ENCODE measurements around the gene CMIP. TPM values are rescaled to one million over a fixed set of nuclear protein-coding genes. Genes with fewer than 3 reads are reported as not detected.

CMIP gene
- total and polyA plus RNA-seq, 10 of the 15 experiments (the other 5 are each of a cell fraction or from before 2014, with no cell fraction given): 1.2 to 43.2 (median 4.4) TPM

- TF ChIP-seq ATF2 (IDR thresholded peaks at IDR 0.05; ENCODE audit: low read length) (no peak), ZSCAN29 (IDR thresholded peaks at IDR 0.05) (no peak), NR2F1 (conservative IDR thresholded peaks at IDR 0.05) (no peak), KAT2A (conservative IDR thresholded peaks at IDR 0.05; ENCODE audit: control insufficient read depth, low read depth, low read length) (no peak), TARDBP (IDR thresholded peaks at IDR 0.05; ENCODE audit: borderline replicate concordance) (no peak), SKIL (IDR thresholded peaks at IDR 0.05; ENCODE audit: low read depth, poor library complexity, severe bottlenecking) (no peak), POLR2AphosphoS5 (IDR thresholded peaks at IDR 0.05; ENCODE audit: low read length) (no peak), KLF5 (IDR thresholded peaks at IDR 0.05; ENCODE audit: partially characterized antibody) (no peak), IRF3 (IDR thresholded peaks at IDR 0.05) (no peak), HCFC1 (IDR thresholded peaks at IDR 0.05; ENCODE audit: low read length) (no peak), BCL3 (IDR thresholded peaks at IDR 0.05; ENCODE audit: borderline replicate concordance, insufficient read depth, low read depth, low read length, poor library complexity, severe bottlenecking) (no peak), HDAC6 (IDR thresholded peaks at IDR 0.05; ENCODE audit: unreplicated experiment) (no peak), MTA3 (IDR thresholded peaks at IDR 0.05; ENCODE audit: borderline replicate concordance, low read length) (no peak), CHD4 (IDR thresholded peaks at IDR 0.05) (no peak)
Observed at GRCh38 chr16:81527477-81528178, 83.0 kb downstream of the CMIP start (continued).

All from GM12878 (cell line).